HepG2 (cell line): ENCODE data around the gene LRP5. TPM values are rescaled to one million over a fixed set of nuclear protein-coding genes. Genes with fewer than 3 reads are reported as not detected.
A peak's percentile ranks its signal among the peaks of the same experiment; 100 is the strongest.

Source experiments
- DNMT3B ChIP-seq: conservative IDR thresholded peaks from 2 replicates; pipeline ENCODE4 v1.6.1; 2016; ENCODE audit warnings: missing biosample characterization, control low read depth
- GABPB1 ChIP-seq: IDR thresholded peaks from 2 replicates; pipeline ENCODE4 v1.6.1; 2016; ENCODE audit warnings: mild to moderate bottlenecking, missing genetic modification reagents, moderate library complexity, missing compliant biosample characterization
- HNF4A ChIP-seq: sonication (generic); formaldehyde crosslinking; IDR thresholded peaks from 2 replicates; pipeline ENCODE4 v1.4.0; 2020; ENCODE audit warnings: missing genetic modification reagents
- KAT2B ChIP-seq: fragments of 150-350 bp; IDR thresholded peaks from 2 replicates; pipeline ENCODE4 v1.6.1; 2014; ENCODE audit warnings: low read depth, low read length, borderline replicate concordance
- NFE2 ChIP-seq: sonication (generic); formaldehyde crosslinking; IDR thresholded peaks from 2 replicates; pipeline ENCODE4 v1.4.0; 2020; ENCODE audit warnings: missing genetic modification reagents
- SAP130 ChIP-seq: IDR thresholded peaks from 2 replicates; pipeline ENCODE4 v1.6.1; 2016; ENCODE audit warnings: low read depth
- SIN3B ChIP-seq: fragments of 150-350 bp; IDR thresholded peaks from 2 replicates; pipeline ENCODE4 v1.6.1; 2014; ENCODE audit warnings: low read length
- SRSF1 ChIP-seq: fragments of 200-400 bp; formaldehyde crosslinking; optimal IDR thresholded peaks from 2 replicates; pipeline ENCODE3; 2017; ENCODE audit warnings: mild to moderate bottlenecking, low read depth, low read length, moderate library complexity
- SSRP1 ChIP-seq: IDR thresholded peaks from 2 replicates; pipeline ENCODE4 v1.6.1; 2016; ENCODE audit warnings: control low read depth
- TARDBP ChIP-seq: sonication (generic); formaldehyde crosslinking; IDR thresholded peaks from 2 replicates; pipeline ENCODE4 v1.8.0; 2022; ENCODE audit warnings: mild to moderate bottlenecking, missing genetic modification reagents
- TFDP2 ChIP-seq: sonication (generic); formaldehyde crosslinking; IDR thresholded peaks from 2 replicates; pipeline ENCODE4 v1.4.0; 2020; ENCODE audit warnings: missing genetic modification reagents
- THAP8 ChIP-seq: sonication (generic); formaldehyde crosslinking; IDR thresholded peaks from 2 replicates; pipeline ENCODE4 v1.5.1; 2020; ENCODE audit warnings: missing genetic modification reagents, mild to moderate bottlenecking, borderline replicate concordance
- TMF1 ChIP-seq: sonication (generic); formaldehyde crosslinking; IDR thresholded peaks from 2 replicates; pipeline ENCODE4 v1.8.1; 2022; ENCODE audit warnings: low read depth, missing genetic modification reagents
- YEATS2 ChIP-seq: sonication (generic); formaldehyde crosslinking; IDR thresholded peaks from 2 replicates; pipeline ENCODE4 v1.4.0; 2020; ENCODE audit warnings: missing genetic modification reagents, borderline replicate concordance
- ZBTB37 ChIP-seq: sonication (generic); formaldehyde crosslinking; IDR thresholded peaks from 2 replicates; pipeline ENCODE4 v1.4.0; 2020; ENCODE audit warnings: mild to moderate bottlenecking, missing genetic modification reagents
- ZBTB8A ChIP-seq: sonication (generic); formaldehyde crosslinking; IDR thresholded peaks from 2 replicates; pipeline ENCODE4 v1.4.0; 2020; ENCODE audit warnings: mild to moderate bottlenecking, low read depth, missing genetic modification reagents, borderline replicate concordance
- ZMAT3 ChIP-seq: sonication (generic); formaldehyde crosslinking; conservative IDR thresholded peaks from 2 replicates; pipeline ENCODE4 v1.7.0; 2021; ENCODE audit warnings: missing genetic modification reagents
- ZNF225 ChIP-seq: sonication (generic); formaldehyde crosslinking; IDR thresholded peaks from 2 replicates; pipeline ENCODE4 v1.4.0; 2020; ENCODE audit warnings: mild to moderate bottlenecking, missing genetic modification reagents
- ZNF30 ChIP-seq: sonication (generic); formaldehyde crosslinking; IDR thresholded peaks from 2 replicates; pipeline ENCODE4 v1.5.0; 2020; ENCODE audit warnings: mild to moderate bottlenecking, missing genetic modification reagents
- ZNF441 ChIP-seq: sonication (generic); formaldehyde crosslinking; IDR thresholded peaks from 2 replicates; pipeline ENCODE4 v1.7.0; 2021; ENCODE audit warnings: missing genetic modification reagents, borderline replicate concordance
- ZNF484 ChIP-seq: sonication (generic); formaldehyde crosslinking; IDR thresholded peaks from 2 replicates; pipeline ENCODE4 v1.5.1; 2020; ENCODE audit warnings: mild to moderate bottlenecking, low read depth, missing genetic modification reagents, borderline replicate concordance
- ZNF777 ChIP-seq: sonication (generic); formaldehyde crosslinking; IDR thresholded peaks from 2 replicates; pipeline ENCODE4 v1.4.0; 2020; ENCODE audit warnings: missing genetic modification reagents
- ZSCAN12 ChIP-seq: sonication (generic); formaldehyde crosslinking; IDR thresholded peaks from 2 replicates; pipeline ENCODE4 v1.9.0; 2021; ENCODE audit warnings: mild to moderate bottlenecking, missing genetic modification reagents
- polyA plus RNA-seq, 8 experiments: library from polyadenylated mRNA; depleted of rRNA in 3 of 8; stranded (reverse) in 7 of 8; unstranded in 1 of 8; fragments of >200 nt; fragmentation: Illumina TruSeq in 4 of 8; extraction: Trizol in 4 of 8; gene quantifications; 2 replicates each; pipeline versions ENCODE4 v1.2.1 to v1.2.3, GENCODE V29; 2011 to 2016; ENCODE audit warnings: low read depth in 4 of 8, missing spikeins in 1 of 8, mixed read lengths in 1 of 8; ENCODE audit not compliant: insufficient read depth in 1 of 8
- total RNA-seq, 5 experiments: library from RNA; depleted of rRNA; stranded (reverse); fragments of >200 nt; fragmentation: Illumina TruSeq; extraction: Trizol; gene quantifications; 2 replicates each; pipeline ENCODE4 v1.2.3, GENCODE V29; 2016; ENCODE audit warnings: low read depth in 1 of 5
- TF ChIP-seq, protein P1 (sequence below): sonication (generic); formaldehyde crosslinking; IDR thresholded peaks from 2 replicates; pipeline ENCODE4 v1.5.0; 2020; ENCODE audit warnings: mild to moderate bottlenecking, missing genetic modification reagents, borderline replicate concordance
- TF ChIP-seq, protein P2 (sequence below): sonication (generic); formaldehyde crosslinking; IDR thresholded peaks from 2 replicates; pipeline ENCODE4 v1.4.0; 2020; ENCODE audit warnings: missing genetic modification reagents

LRP5 gene
- total and polyA plus RNA-seq, 2 of the 13 experiments (the other 11 are each of a cell fraction or from before 2014, with no cell fraction given): 40.4 to 64.0 TPM

- TF ChIP-seq ZNF484: no peak
- TF ChIP-seq, protein P1, sequence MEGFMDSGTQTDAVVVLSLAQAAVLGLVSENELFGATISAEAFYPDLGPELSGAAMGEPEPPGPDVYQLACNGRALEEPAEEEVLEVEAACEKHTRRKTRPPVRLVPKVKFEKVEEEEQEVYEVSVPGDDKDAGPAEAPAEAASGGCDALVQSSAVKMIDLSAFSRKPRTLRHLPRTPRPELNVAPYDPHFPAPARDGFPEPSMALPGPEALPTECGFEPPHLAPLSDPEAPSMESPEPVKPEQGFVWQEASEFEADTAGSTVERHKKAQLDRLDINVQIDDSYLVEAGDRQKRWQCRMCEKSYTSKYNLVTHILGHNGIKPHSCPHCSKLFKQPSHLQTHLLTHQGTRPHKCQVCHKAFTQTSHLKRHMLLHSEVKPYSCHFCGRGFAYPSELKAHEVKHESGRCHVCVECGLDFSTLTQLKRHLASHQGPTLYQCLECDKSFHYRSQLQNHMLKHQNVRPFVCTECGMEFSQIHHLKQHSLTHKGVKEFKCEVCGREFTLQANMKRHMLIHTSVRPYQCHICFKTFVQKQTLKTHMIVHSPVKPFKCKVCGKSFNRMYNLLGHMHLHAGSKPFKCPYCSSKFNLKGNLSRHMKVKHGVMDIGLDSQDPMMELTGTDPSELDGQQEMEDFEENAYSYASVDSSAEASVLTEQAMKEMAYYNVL: peak; percentile 72; the same call in 1 of the 2 replicates
- TF ChIP-seq TFDP2: peak; percentile 36; the same call in 1 of the 2 replicates
- TF ChIP-seq, protein P2, sequence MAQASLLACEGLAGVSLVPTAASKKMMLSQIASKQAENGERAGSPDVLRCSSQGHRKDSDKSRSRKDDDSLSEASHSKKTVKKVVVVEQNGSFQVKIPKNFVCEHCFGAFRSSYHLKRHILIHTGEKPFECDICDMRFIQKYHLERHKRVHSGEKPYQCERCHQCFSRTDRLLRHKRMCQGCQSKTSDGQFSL (CRISPR knock-in tag): no peak
- peak; percentile 46; the same call in 1 of the 2 replicates for TF ChIP-seq HNF4A (CRISPR knock-in tag)
- TF ChIP-seq ZNF225 (CRISPR knock-in tag): no peak
- peak; percentile 85 for TF ChIP-seq TARDBP (CRISPR knock-in tag)
- no peak for TF ChIP-seq ZNF30 (CRISPR knock-in tag)
- no peak for TF ChIP-seq ZSCAN12 (CRISPR knock-in tag)
- TF ChIP-seq ZNF777 (CRISPR knock-in tag): no peak
- peak; percentile 100 for TF ChIP-seq SSRP1 (CRISPR knock-in tag)
- peak; percentile 73 for TF ChIP-seq SAP130 (CRISPR knock-in tag)
- TF ChIP-seq GABPB1 (CRISPR knock-in tag): peak; percentile 68
- TF ChIP-seq KAT2B: peak; percentile 14; the same call in 1 of the 2 replicates
- no peak for TF ChIP-seq TMF1 (CRISPR knock-in tag)
- TF ChIP-seq THAP8: no peak
- no peak for TF ChIP-seq SRSF1
- TF ChIP-seq ZMAT3 (CRISPR knock-in tag): no peak; the same call in 1 of the 2 replicates
- no peak for TF ChIP-seq NFE2 (CRISPR knock-in tag)
- no peak; the same call in 1 of the 2 replicates for TF ChIP-seq ZNF441 (CRISPR knock-in tag)
- no peak for TF ChIP-seq DNMT3B (CRISPR knock-in tag)
- peak; percentile 58; the same call in 1 of the 2 replicates for TF ChIP-seq YEATS2 (CRISPR knock-in tag)
- peak; percentile 48; the same call in 1 of the 2 replicates for TF ChIP-seq SIN3B
- 0 out of 2 replicates have a peak, but pooled peaks have one; percentile 42 for TF ChIP-seq ZBTB37 (CRISPR knock-in tag)
- TF ChIP-seq ZBTB8A (CRISPR knock-in tag): no peak
These were observed 147.7 kb downstream of the LRP5 start (continued) for GRCh38 chr11:68459886-68460740.
